ENCODE data around the gene NDRG4. TPM values are rescaled to one million over a fixed set of nuclear protein-coding genes. Genes with fewer than 3 reads are reported as not detected.

NDRG4 gene
- total and polyA plus RNA-seq, 2 of the 13 experiments (the other 11 are each of a cell fraction or from before 2014, with no cell fraction given), result 1.7 to 2.7 TPM

- in situ Hi-C loops (cut with HindIII; ENCODE audit: extremely low pct_ligation_motif_present, low pct_unique_long_range_greater_than_20kb), result loop anchor here (5.0 kb wide), 1 partner anchor 33 kb away; no protein-coding TSS in a partner anchor
- ChIA-PET CTCF (ENCODE audit: low intra/inter-chr PET ratio, low total read pairs) (no interaction called here), POLR2A (no interaction called here)
- no peaks in the 10 kb centered on the region for H3K9me3 ChIP-seq (ENCODE audit: low read length)
- WGBS (ENCODE audit: low lambda C conversion rate), result 95% methylated on average over 14 of the region's 14 CpGs
- no peak overlapping the region for H3K4me3 ChIP-seq (replicated peaks in 1 of 3; ENCODE audit: insufficient read depth in 1 of 3, low read depth in 2 of 3, low read length in 3 of 3)
- H3K79me2 ChIP-seq (ENCODE audit: insufficient read depth, low read length), result no peaks in the 10 kb centered on the region
- ATAC-seq (no peak), FAIRE-seq (no peak), DNase-seq (ENCODE audit: low spot score) (no peak)
- TF ChIP-seq RBM22 (optimal IDR thresholded peaks at IDR 0.05; ENCODE audit: low read length), result peak; percentile 81
- no peak for TF ChIP-seq FOXA1 (IDR thresholded peaks at IDR 0.05)
- no peak for TF ChIP-seq FOXA1 (CRISPR knock-in tag; IDR thresholded peaks at IDR 0.05)
- TF ChIP-seq ZMYM3 (CRISPR knock-in tag; IDR thresholded peaks at IDR 0.05), result no peak
- intact Hi-C loops (cut with micrococcal nuclease; ENCODE audit: unreplicated experiment), result no loop called here
- H3K4me1 ChIP-seq (ENCODE audit: insufficient read depth, low read length), result no peaks in the 10 kb centered on the region
- H4K20me1 ChIP-seq (ENCODE audit: insufficient read depth, low read length), result no peaks in the 10 kb centered on the region
- no peak overlapping the region for H3K4me2 ChIP-seq (ENCODE audit: low read depth, low read length)
- H3K27ac ChIP-seq (ENCODE audit: extremely low read length, insufficient read depth, low read length), result no peak overlapping the region
- no TSS peak for BruUV-seq (replicated peaks)
- peaks cover 40 to 93% of the 10 kb centered on the region in 2 experiments for H3K36me3 ChIP-seq (replicated peaks in 1 of 2; ENCODE audit: control insufficient read depth in 1 of 2, insufficient read depth in 2 of 2, low read length in 2 of 2)
- H3K27me3 ChIP-seq (ENCODE audit: control insufficient read depth in 1 of 2, insufficient read depth in 2 of 2, low read length in 2 of 2), result no peaks in the 10 kb centered on the region
- H2AFZ ChIP-seq (ENCODE audit: low read length), result no peak overlapping the region
- H3K9ac ChIP-seq (ENCODE audit: insufficient read depth, low read depth, low read length), result no peak overlapping the region
These were observed 34.0 kb downstream of the NDRG4 start for GRCh38 chr16:58533751-58534470.

- ChIA-PET POLR2A (no interaction called here), CTCF (ENCODE audit: low intra/inter-chr PET ratio, low total read pairs) (no interaction called here)
- intact Hi-C loops (cut with micrococcal nuclease; ENCODE audit: unreplicated experiment) (no loop called here), in situ Hi-C loops (cut with HindIII; ENCODE audit: extremely low pct_ligation_motif_present, low pct_unique_long_range_greater_than_20kb) (no loop called here)
- Histone ChIP-seq H3K4me2 (ENCODE audit: low read depth, low read length) (no peak overlapping the region), H3K36me3 (replicated peaks in 1 of 2; ENCODE audit: control insufficient read depth in 1 of 2, insufficient read depth in 2 of 2, low read length in 2 of 2) (peaks cover 44 to 95% of the 10 kb centered on the region in 2 experiments), H3K9me3 (ENCODE audit: low read length) (no peaks in the 10 kb centered on the region), H3K27me3 (ENCODE audit: control insufficient read depth in 1 of 2, insufficient read depth in 2 of 2, low read length in 2 of 2) (no peaks in the 10 kb centered on the region), H3K4me3 (replicated peaks in 1 of 3; ENCODE audit: insufficient read depth in 1 of 3, low read depth in 2 of 3, low read length in 3 of 3) (no peak overlapping the region), H3K79me2 (ENCODE audit: insufficient read depth, low read length) (no peaks in the 10 kb centered on the region), H3K9ac (ENCODE audit: insufficient read depth, low read depth, low read length) (no peak overlapping the region), H2AFZ (ENCODE audit: low read length) (no peak overlapping the region), H3K27ac (ENCODE audit: extremely low read length, insufficient read depth, low read length) (no peak overlapping the region), H3K4me1 (ENCODE audit: insufficient read depth, low read length) (no peaks in the 10 kb centered on the region), H4K20me1 (ENCODE audit: insufficient read depth, low read length) (no peaks in the 10 kb centered on the region)
- BruUV-seq (replicated peaks), result no TSS peak
- ATAC-seq (no peak), FAIRE-seq (no peak), DNase-seq (ENCODE audit: low spot score) (no peak)
- WGBS (ENCODE audit: low lambda C conversion rate), result 97% methylated on average over 3 of the region's 3 CpGs
- TF ChIP-seq SALL1 (CRISPR knock-in tag; IDR thresholded peaks at IDR 0.05) (no peak), ZNF234 (CRISPR knock-in tag; conservative IDR thresholded peaks at IDR 0.05) (no peak), SRSF1 (optimal IDR thresholded peaks at IDR 0.05; ENCODE audit: low read depth, low read length) (no peak), MLX (CRISPR knock-in tag; IDR thresholded peaks at IDR 0.05) (no peak), JUN (CRISPR knock-in tag; IDR thresholded peaks at IDR 0.05) (no peak)
- TF ChIP-seq, protein P1, sequence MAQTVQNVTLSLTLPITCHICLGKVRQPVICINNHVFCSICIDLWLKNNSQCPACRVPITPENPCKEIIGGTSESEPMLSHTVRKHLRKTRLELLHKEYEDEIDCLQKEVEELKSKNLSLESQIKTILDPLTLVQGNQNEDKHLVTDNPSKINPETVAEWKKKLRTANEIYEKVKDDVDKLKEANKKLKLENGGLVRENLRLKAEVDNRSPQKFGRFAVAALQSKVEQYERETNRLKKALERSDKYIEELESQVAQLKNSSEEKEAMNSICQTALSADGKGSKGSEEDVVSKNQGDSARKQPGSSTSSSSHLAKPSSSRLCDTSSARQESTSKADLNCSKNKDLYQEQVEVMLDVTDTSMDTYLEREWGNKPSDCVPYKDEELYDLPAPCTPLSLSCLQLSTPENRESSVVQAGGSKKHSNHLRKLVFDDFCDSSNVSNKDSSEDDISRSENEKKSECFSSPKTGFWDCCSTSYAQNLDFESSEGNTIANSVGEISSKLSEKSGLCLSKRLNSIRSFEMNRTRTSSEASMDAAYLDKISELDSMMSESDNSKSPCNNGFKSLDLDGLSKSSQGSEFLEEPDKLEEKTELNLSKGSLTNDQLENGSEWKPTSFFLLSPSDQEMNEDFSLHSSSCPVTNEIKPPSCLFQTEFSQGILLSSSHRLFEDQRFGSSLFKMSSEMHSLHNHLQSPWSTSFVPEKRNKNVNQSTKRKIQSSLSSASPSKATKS (CRISPR knock-in tag; IDR thresholded peaks at IDR 0.05), result no peak
- TF ChIP-seq, protein P2, sequence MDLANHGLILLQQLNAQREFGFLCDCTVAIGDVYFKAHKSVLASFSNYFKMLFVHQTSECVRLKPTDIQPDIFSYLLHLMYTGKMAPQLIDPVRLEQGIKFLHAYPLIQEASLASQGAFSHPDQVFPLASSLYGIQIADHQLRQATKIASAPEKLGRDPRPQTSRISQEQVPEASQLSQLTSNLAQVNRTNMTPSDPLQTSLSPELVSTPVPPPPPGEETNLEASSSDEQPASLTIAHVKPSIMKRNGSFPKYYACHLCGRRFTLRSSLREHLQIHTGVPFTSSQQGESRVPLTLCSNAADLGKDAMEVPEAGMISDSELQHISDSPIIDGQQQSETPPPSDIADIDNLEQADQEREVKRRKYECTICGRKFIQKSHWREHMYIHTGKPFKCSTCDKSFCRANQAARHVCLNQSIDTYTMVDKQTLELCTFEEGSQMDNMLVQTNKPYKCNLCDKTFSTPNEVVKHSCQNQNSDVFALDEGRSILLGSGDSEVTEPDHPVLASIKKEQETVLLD (CRISPR knock-in tag; IDR thresholded peaks at IDR 0.05; ENCODE audit: low read depth), result no peak
These were observed 35.2 kb downstream of the NDRG4 start for GRCh38 chr16:58535100-58535499.
